Adrenal gland (tissue), 12 donors: Measurements from ENCODE around the gene ASTN1. TPM values are rescaled to one million over a fixed set of nuclear protein-coding genes. Genes with fewer than 3 reads are reported as not detected.

Experiments used
- DNase-seq, 7 donors: peaks; one replicate each; pipeline ENCODE4 v3.0.0-alpha.2; 2019 to 2020
- H3K27ac ChIP-seq, 5 donors: fragments of 200-600 bp; sonication (generic) in 4 of 5; 1 replicate in 3 of 5; 2 replicates in 2 of 5; pipeline versions ENCODE4 v1.5.1 to v1.8.0; 2016 to 2020; ENCODE audit warnings: mild to moderate bottlenecking in 1 of 5
- H3K27me3 ChIP-seq: fragments of 200-600 bp; 2 replicates; pipeline ENCODE4 v1.8.0; 2021
- H3K36me3 ChIP-seq, 2 donors: fragments of 200-600 bp; replicated peaks in 1 of 2; 1 replicate in 1 of 2; 2 replicates in 1 of 2; pipeline versions ENCODE4 v1.5.1 to v1.8.0; 2018 to 2022
- H3K4me1 ChIP-seq, 2 donors: fragments of 200-600 bp; replicated peaks in 1 of 2; 1 replicate in 1 of 2; 2 replicates in 1 of 2; pipeline versions ENCODE4 v1.5.1 to v1.8.0; 2018 to 2021
- H3K4me3 ChIP-seq, 4 donors: fragments of 200-600 bp; sonication (generic) in 3 of 4; one replicate each; pipeline ENCODE4 v1.5.1; 2016 to 2018
- H3K9me3 ChIP-seq, 3 donors: fragments of 200-600 bp; sonication (generic) in 1 of 3; replicated peaks in 1 of 3; 1 replicate in 2 of 3; 2 replicates in 1 of 3; pipeline versions ENCODE4 v1.5.1 to v1.8.0; 2016 to 2021
- POLR2A ChIP-seq, 2 donors: fragments of 450-650 bp; IDR thresholded peaks; one replicate each; pipeline ENCODE4 v1.6.1; 2017; ENCODE audit warnings: antibody characterized with exemption in 2 of 2, mild to moderate bottlenecking in 2 of 2, moderate library complexity in 1 of 2
- WGBS, 4 donors: extraction: QIAGEN DNeasy Blood & Tissue Kit in 2 of 4; methylation state at CpG; one replicate each; pipeline versions ENCODE4 v1.1.5 to v1.1.7; 2013 to 2017; 5-methylcytosine and 5-hydroxymethylcytosine counted together
- intact Hi-C, 2 donors: fragments of 100-400 bp; cut with DNase I; formaldehyde crosslinking; loops; one replicate each; pipeline versions ENCODE4 v1.14.1 to v1.15.0; 2022 to 2023
- polyA plus RNA-seq, 3 donors: library from polyadenylated mRNA; stranded (reverse); fragments of 200-250 nt in 2 of 3; fragments of 350-450 nt in 1 of 3; fragmentation: Illumina TruSeq in 1 of 3; extraction: RNeasy Lipid Tissue Mini Kit (QIAGEN cat#74804) in 1 of 3; gene quantifications; one replicate each; pipeline ENCODE4 v1.2.3, GENCODE V29; 2013 to 2014
- total RNA-seq, 9 donors: library from RNA; depleted of rRNA in 4 of 9; stranded (reverse); fragments of >200 nt in 4 of 9; fragments of 120-200 nt in 1 of 9; fragmentation: NEBNext Ultra II Directional in 1 of 9; extraction: Animal tissue kit (Norgen Biotek cat#: 25700) in 1 of 9; gene quantifications; one replicate each; pipeline versions ENCODE4 v1.1.0 to v1.2.4, GENCODE V29; 2013 to 2023
- TF ChIP-seq, protein P1 (sequence below), 6 experiments: fragments of 450-650 bp in 4 of 6; fragments of 200-600 bp in 2 of 6; sonication (generic) in 1 of 6; IDR thresholded peaks; 1 replicate in 5 of 6; 2 replicates in 1 of 6; pipeline versions ENCODE4 v1.5.1 to v1.8.0; 2016 to 2021; ENCODE audit warnings: antibody characterized with exemption in 6 of 6, mild to moderate bottlenecking in 2 of 6, moderate library complexity in 1 of 6
- donor health status: healthy with polysubstance abuse.
- donor health status: Bipolar disorder and iron deficiency.
- donor health status: DM: yes; HTN: yes; CAD: no.
- donor health status: DM: no; HTN: no; CAD: no.
- donor health status: DM: no; HTN: no; CAD: no.
- donor health status: DM: yes; HTN: yes; CAD: no.

Gene ASTN1
- total and polyA plus RNA-seq, 12 donors, result 7.7 to 58.6 (median 40.7) TPM

- Histone ChIP-seq H3K4me3 (no peak overlapping the region), H3K4me1 (no peaks in the 10 kb centered on the region), H3K9me3 (no peaks in the 10 kb centered on the region), H3K27ac (no peak overlapping the region), H3K36me3 (no peaks in the 10 kb centered on the region), H3K27me3 (no peaks in the 10 kb centered on the region)
- intact Hi-C loops, result no loop called here
- no peak for DNase-seq
- 65 to 77% (median 74%) methylated on average over 5 of the region's 5 CpGs for WGBS, 4 donors
- TF ChIP-seq, protein P1, sequence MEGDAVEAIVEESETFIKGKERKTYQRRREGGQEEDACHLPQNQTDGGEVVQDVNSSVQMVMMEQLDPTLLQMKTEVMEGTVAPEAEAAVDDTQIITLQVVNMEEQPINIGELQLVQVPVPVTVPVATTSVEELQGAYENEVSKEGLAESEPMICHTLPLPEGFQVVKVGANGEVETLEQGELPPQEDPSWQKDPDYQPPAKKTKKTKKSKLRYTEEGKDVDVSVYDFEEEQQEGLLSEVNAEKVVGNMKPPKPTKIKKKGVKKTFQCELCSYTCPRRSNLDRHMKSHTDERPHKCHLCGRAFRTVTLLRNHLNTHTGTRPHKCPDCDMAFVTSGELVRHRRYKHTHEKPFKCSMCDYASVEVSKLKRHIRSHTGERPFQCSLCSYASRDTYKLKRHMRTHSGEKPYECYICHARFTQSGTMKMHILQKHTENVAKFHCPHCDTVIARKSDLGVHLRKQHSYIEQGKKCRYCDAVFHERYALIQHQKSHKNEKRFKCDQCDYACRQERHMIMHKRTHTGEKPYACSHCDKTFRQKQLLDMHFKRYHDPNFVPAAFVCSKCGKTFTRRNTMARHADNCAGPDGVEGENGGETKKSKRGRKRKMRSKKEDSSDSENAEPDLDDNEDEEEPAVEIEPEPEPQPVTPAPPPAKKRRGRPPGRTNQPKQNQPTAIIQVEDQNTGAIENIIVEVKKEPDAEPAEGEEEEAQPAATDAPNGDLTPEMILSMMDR (IDR thresholded peaks at IDR 0.05), result no peak
- no peak for TF ChIP-seq POLR2A (IDR thresholded peaks at IDR 0.05)
Observed at GRCh38 chr1:176838276-176838995, 326.1 kb downstream of the ASTN1 start.

DNA sequence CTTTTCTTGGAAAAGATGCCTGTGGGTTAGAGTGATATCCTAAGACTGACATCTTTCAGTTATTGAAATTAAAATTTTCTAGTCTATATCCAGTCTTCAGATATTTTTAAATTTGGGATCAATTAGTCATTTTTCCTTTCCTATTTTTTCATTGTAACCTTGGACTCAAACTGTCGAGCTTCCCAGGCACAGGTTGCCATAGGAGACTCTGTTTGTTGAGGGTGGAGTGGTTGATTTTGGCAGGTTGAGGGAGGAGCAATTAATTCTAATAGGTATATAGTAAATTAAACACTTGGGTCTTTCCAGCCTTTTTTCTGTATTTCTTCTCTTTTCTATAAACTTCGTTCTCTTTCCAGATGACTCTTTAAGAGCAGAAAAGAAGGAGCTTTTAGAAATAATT is 326.8 kb downstream of the ASTN1 start:
- no peaks in the 10 kb centered on the region for H3K4me1 ChIP-seq
- no peaks in the 10 kb centered on the region for H3K27me3 ChIP-seq
- no peak overlapping the region for H3K4me3 ChIP-seq
- no peak overlapping the region for H3K27ac ChIP-seq
- no peaks in the 10 kb centered on the region for H3K9me3 ChIP-seq
- 46 to 57% (median 51%) methylated on average over 2 of the region's 2 CpGs for WGBS, 4 donors
- no peak for TF ChIP-seq POLR2A (IDR thresholded peaks at IDR 0.05)
- TF ChIP-seq, protein P1 (IDR thresholded peaks at IDR 0.05), result no peak
- intact Hi-C loops, result no loop called here
- H3K36me3 ChIP-seq, result no peaks in the 10 kb centered on the region
- DNase-seq, result no peak

DNA sequence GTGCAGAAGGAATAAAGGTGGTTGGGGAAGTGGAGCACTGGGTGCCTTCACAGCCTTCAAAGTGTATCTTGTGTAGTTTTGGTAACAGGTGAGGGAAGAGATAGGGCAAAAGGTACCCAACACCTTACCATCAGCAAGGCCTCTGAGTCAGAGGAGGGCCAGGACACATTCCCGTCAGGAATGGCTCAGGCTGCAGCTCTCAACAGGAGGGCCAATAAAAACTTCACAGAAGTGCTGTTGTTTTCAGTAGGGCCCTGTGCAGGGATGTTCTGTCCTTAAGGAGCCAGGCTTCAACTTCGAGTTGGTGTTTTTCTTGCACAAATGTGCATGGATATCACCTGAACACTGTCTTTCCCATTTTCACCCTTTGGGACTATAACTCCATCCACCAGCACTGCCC is 333.4 kb downstream of the ASTN1 start:
- 21 to 61% (median 55%) methylated on average over 2 of the region's 2 CpGs for WGBS, 4 donors
- H3K4me3 ChIP-seq, result no peak overlapping the region
- intact Hi-C loops, result no loop called here
- DNase-seq, result no peak
- no peaks in the 10 kb centered on the region for H3K4me1 ChIP-seq
- no peaks in the 10 kb centered on the region for H3K9me3 ChIP-seq
- H3K36me3 ChIP-seq, result no peaks in the 10 kb centered on the region
- TF ChIP-seq POLR2A (IDR thresholded peaks at IDR 0.05), result no peak
- TF ChIP-seq, protein P1 (IDR thresholded peaks at IDR 0.05), result no peak
- no peak overlapping the region for H3K27ac ChIP-seq
- no peaks in the 10 kb centered on the region for H3K27me3 ChIP-seq

- no peak for DNase-seq
- Histone ChIP-seq H3K4me1 (no peaks in the 10 kb centered on the region), H3K27ac (no peak overlapping the region), H3K27me3 (no peaks in the 10 kb centered on the region), H3K4me3 (no peak overlapping the region), H3K9me3 (no peaks in the 10 kb centered on the region), H3K36me3 (no peaks in the 10 kb centered on the region)
- intact Hi-C loops, result no loop called here
- TF ChIP-seq, protein P1 (IDR thresholded peaks at IDR 0.05), result no peak
- no peak for TF ChIP-seq POLR2A (IDR thresholded peaks at IDR 0.05)
- 58 to 71% (median 64%) methylated on average over 7 to 8 of the region's 8 CpGs for WGBS, 4 donors
Observed at GRCh38 chr1:176829261-176829660, 335.3 kb downstream of the ASTN1 start.
